ENCODE data around the gene ORAI1. TPM values are rescaled to one million over a fixed set of nuclear protein-coding genes. Genes with fewer than 3 reads are reported as not detected.
A peak's percentile ranks its signal among the peaks of the same experiment; 100 is the strongest.

The ORAI1 gene
- total and polyA plus RNA-seq, 2 of the 13 experiments (the other 11 are each of a cell fraction or from before 2014, with no cell fraction given) = 9.2 to 17.2 TPM

DNA sequence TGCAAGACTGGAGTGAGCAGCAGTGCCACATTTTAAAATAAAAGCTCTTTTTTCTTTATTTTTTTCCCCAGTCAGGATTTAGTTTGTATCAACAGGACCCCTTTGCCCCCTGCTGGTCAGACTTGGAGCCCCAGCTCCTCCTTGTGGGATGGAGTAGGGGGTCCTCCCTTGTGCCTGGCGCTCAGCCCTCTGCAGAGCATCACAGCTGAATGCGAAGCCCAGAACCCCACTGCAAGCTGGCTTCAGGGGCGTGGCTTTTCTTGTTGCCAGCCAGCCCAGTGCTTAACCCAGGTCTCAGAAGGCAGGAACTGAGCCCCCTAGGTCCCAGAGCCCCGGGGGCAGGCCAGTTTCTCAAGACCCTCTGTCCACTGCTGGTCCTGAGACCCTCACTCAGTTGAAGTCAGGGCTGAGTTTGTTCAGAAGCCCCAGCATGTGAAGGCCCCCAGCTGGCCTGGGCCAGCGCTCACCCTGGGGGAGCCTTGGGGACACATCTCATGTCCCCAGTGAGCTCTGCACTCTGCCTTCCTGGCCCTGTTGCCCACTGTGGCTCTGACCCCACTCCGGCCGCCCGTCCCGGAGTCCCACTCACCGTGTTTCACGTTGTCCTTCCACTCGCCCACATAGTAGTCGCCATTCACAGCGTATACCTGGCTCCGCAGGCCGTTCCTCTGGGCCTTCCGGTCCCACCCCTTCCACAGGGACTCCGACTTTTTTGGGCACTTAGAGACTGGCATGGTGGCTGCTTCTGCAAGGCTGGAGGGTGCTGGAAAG, 42.6 kb downstream of the ORAI1 start:
- Histone ChIP-seq H3K79me2 (ENCODE audit: insufficient read depth, low read length) (no peaks in the 10 kb centered on the region), H3K4me3 (replicated peaks in 1 of 3; ENCODE audit: insufficient read depth in 1 of 3, low read depth in 2 of 3, low read length in 3 of 3) (peak overlapping the region; percentile 14 to 55 (median 27); a peak in 5 of 6 replicates), H3K4me2 (ENCODE audit: low read depth, low read length) (peak overlapping the region; percentile 64), H3K4me1 (ENCODE audit: insufficient read depth, low read length) (peaks cover 45% of the 10 kb centered on the region), H2AFZ (ENCODE audit: low read length) (peak overlapping the region; percentile 23), H4K20me1 (ENCODE audit: insufficient read depth, low read length) (no peaks in the 10 kb centered on the region), H3K36me3 (replicated peaks in 1 of 2; ENCODE audit: control insufficient read depth in 1 of 2, insufficient read depth in 2 of 2, low read length in 2 of 2) (no peaks in the 10 kb centered on the region), H3K9ac (ENCODE audit: insufficient read depth, low read depth, low read length) (peak overlapping the region; percentile 12; the same call in 1 of the 2 replicates), H3K27me3 (ENCODE audit: control insufficient read depth in 1 of 2, insufficient read depth in 2 of 2, low read length in 2 of 2) (no peaks in the 10 kb centered on the region; a peak in 1 of 5 replicates), H3K9me3 (ENCODE audit: low read length) (no peaks in the 10 kb centered on the region), H3K27ac (ENCODE audit: extremely low read length, insufficient read depth, low read length) (no peak overlapping the region)
- BruUV-seq (replicated peaks) = no TSS peak
- ChIA-PET POLR2A (interaction anchor here (0.7 to 2.0 kb wide), 8 partner anchors 11 to 192 kb away, joined by 3 to 8 read pairs (median 4); no protein-coding TSS in a partner anchor), CTCF (ENCODE audit: low intra/inter-chr PET ratio, low total read pairs) (interaction anchor here (1.3 to 2.2 kb wide), 3 partner anchors 116 to 175 kb away, joined by 7 to 14 read pairs (median 9); no protein-coding TSS in a partner anchor)
- FAIRE-seq (no peak), DNase-seq (ENCODE audit: low spot score) (peak; percentile 28), ATAC-seq (peak; percentile 77)
- 32% methylated on average over 4 of the region's 18 CpGs for WGBS (ENCODE audit: low lambda C conversion rate)
- in situ Hi-C loops (cut with HindIII; ENCODE audit: extremely low pct_ligation_motif_present, low pct_unique_long_range_greater_than_20kb) = loop anchor here (5.0 kb wide), 1 partner anchor 117 kb away; no protein-coding TSS in a partner anchor
- intact Hi-C loops (cut with micrococcal nuclease; ENCODE audit: unreplicated experiment) = loop anchor here (2.0 kb wide), 1 partner anchor 116 kb away; no protein-coding TSS in a partner anchor
- TF ChIP-seq ZNF354B (CRISPR knock-in tag; IDR thresholded peaks at IDR 0.05) (no peak), SIX4 (CRISPR knock-in tag; IDR thresholded peaks at IDR 0.05) (no peak), STAG1 (CRISPR knock-in tag; IDR thresholded peaks at IDR 0.05) (peak; percentile 70), NCOA5 (CRISPR knock-in tag; IDR thresholded peaks at IDR 0.05) (no peak), PCBP1 (IDR thresholded peaks at IDR 0.05; ENCODE audit: borderline replicate concordance, low read depth, low read length) (0 out of 2 replicates have a peak, but pooled peaks have one; percentile 36), NFYB (CRISPR knock-in tag; IDR thresholded peaks at IDR 0.05) (no peak), ZNF501 (CRISPR knock-in tag; IDR thresholded peaks at IDR 0.05) (peak; percentile 44; the same call in 1 of the 2 replicates), CREM (IDR thresholded peaks at IDR 0.05) (no peak), CREM (CRISPR knock-in tag; IDR thresholded peaks at IDR 0.05) (no peak), SMC3 (IDR thresholded peaks at IDR 0.05; ENCODE audit: low read length) (peak; percentile 30; the same call in 1 of the 2 replicates), SSRP1 (CRISPR knock-in tag; IDR thresholded peaks at IDR 0.05) (no peak), THAP9 (CRISPR knock-in tag; IDR thresholded peaks at IDR 0.05; ENCODE audit: borderline replicate concordance) (no peak), FIP1L1 (IDR thresholded peaks at IDR 0.05; ENCODE audit: borderline replicate concordance, insufficient read depth, low read depth, low read length) (no peak), ASH2L (IDR thresholded peaks at IDR 0.05; ENCODE audit: insufficient read length, low read depth, low read length) (no peak), ZNF773 (CRISPR knock-in tag; IDR thresholded peaks at IDR 0.05; ENCODE audit: borderline replicate concordance) (no peak), MED13 (CRISPR knock-in tag; IDR thresholded peaks at IDR 0.05) (no peak), ZBTB7B (CRISPR knock-in tag; IDR thresholded peaks at IDR 0.05) (0 out of 2 replicates have a peak, but pooled peaks have one; percentile 33), ZBTB38 (CRISPR knock-in tag; IDR thresholded peaks at IDR 0.05) (0 out of 2 replicates have a peak, but pooled peaks have one; percentile 21), ZNF292 (CRISPR knock-in tag; IDR thresholded peaks at IDR 0.05; ENCODE audit: borderline replicate concordance, low read depth) (no peak), MBD4 (IDR thresholded peaks at IDR 0.05; ENCODE audit: borderline replicate concordance, low read length) (no peak), MLLT10 (CRISPR knock-in tag; IDR thresholded peaks at IDR 0.05) (no peak), MTA3 (CRISPR knock-in tag; IDR thresholded peaks at IDR 0.05) (no peak), GABPB1 (CRISPR knock-in tag; IDR thresholded peaks at IDR 0.05) (no peak; the same call in 1 of the 2 replicates), ZFYVE20 (CRISPR knock-in tag; IDR thresholded peaks at IDR 0.05; ENCODE audit: borderline replicate concordance, low read depth) (no peak)
